NCI-H1105 (cell line): Measurements from ENCODE around the gene OGT.
"Not testable (repeated sequence)": the region's sequence is repeated elsewhere in the genome, so short reads cannot be mapped to it uniquely, and the experiment has no call there.

Experiments
- DNase-seq: peaks from one replicate; lab custom pipeline; 2025; lab: John Stamatoyannopoulos, UW

The OGT gene

DNA sequence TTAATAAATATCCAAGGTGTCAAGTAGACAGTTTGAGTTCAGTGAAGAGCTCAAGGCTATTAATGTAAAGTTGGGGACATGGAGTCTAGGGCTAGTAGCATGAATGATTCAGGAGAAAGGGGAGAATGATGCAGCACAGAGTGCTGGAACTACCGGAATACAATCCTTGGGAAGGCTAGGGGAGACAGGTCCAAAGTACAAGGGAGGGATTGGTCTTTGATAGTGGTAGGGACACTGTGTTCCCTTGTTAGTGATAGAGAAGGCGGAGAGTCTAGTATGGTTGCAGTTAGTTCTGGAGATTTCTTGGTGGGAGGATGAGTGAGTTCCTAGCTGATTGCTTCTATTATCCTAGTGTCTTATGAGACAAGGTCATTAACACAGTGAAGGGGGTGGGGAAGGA lies 54.0 kb downstream of the OGT start:
- DNase-seq = no peak

DNA sequence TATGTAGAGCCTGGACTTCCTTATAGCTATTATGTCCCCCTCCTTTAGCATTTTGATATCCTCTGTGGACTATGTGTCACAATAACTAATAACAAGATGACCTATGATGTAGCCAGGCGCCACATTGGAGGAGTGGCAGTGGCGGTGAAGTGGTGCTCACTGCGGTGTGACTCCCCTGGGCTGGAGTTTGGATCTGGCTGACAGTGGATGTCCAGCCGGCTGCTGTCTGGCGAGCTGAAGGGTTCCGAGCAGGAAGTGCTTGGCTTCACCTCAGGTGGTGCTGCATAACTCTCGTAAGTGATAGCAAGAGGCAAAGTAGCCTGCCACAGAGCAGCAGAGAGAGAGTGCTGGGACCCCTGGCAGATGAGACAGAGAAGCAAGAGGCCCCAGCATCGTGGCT lies 60.3 kb downstream of the OGT start:
- DNase-seq = not testable (repeated sequence)

- DNase-seq = no peak
Measured at GRCh38 chrX:71599965-71600364, 67.1 kb downstream of the OGT start.

DNA sequence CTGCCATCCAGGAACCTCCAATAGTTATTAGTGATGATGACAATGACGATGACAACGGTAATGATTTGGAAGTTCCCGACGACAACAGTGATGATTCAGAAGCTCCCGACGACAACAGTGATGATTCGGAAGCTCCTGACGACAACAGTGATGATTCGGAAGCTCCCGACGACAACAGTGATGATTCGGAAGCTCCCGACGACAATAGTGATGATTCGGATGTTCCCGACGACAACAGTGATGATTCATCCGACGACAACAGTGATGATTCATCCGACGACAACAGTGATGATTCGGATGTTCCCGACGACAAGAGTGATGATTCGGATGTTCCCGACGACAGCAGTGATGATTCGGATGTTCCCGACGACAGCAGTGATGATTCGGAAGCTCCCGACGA lies 70.7 kb downstream of the OGT start:
- DNase-seq = no peak

DNA sequence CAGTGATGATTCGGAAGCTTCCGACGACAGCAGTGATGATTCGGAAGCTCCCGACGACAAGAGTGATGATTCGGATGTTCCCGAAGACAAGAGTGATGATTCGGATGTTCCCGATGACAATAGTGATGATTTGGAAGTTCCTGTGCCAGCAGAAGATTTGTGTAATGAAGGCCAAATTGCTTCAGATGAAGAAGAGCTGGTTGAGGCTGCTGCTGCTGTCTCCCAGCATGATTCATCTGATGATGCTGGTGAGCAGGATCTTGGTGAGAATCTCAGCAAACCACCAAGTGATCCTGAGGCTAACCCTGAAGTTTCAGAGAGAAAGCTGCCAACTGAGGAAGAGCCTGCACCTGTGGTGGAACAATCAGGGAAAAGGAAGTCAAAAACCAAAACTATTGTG lies 71.2 kb downstream of the OGT start:
- no peak for DNase-seq

- DNase-seq = no peak
Measured at GRCh38 chrX:71604796-71605568, 72.1 kb downstream of the OGT start.

DNA sequence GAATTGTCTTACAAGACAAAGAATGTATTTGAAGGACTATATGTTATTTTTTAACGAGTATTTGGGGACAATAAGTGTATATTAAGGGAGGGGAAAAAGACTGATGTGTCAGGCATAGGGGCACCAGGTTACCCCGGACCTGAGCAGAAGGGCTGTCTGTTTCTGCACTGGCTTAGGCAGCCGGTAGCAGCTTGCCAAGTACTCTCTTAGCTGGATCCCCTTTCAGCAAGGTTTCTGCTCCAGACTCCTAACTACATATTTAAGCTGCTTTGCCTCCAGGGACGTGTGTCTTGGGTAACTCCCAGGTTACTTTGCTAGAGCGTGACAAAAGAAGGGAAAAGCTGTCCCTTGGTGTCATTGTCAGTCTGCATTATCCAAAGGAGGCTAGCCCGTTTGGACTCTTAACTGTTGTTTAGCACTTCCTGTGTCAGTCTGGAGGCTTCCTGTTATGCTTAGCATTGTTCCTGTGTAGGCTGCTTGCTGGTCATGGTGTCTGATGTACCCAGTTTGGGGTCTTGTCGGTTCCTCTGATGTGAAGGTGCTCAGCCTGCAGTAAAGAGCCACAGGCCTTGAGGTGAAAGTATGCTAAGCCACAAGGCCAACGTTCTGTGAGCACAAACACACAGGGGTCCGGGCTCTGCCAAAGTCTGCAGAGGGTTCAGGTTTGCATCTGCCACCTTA lies 73.8 kb downstream of the OGT start:
- DNase-seq = no peak

GRCh38 chrX:71607488-71607887 lies 74.6 kb downstream of the OGT start:
- DNase-seq = no peak

GRCh38 chrX:71609095-71609750 lies 76.3 kb downstream of the OGT start:
- no peak for DNase-seq

- DNase-seq = not testable (repeated sequence)
Measured at GRCh38 chrX:71611736-71612135, 78.8 kb downstream of the OGT start.

DNA sequence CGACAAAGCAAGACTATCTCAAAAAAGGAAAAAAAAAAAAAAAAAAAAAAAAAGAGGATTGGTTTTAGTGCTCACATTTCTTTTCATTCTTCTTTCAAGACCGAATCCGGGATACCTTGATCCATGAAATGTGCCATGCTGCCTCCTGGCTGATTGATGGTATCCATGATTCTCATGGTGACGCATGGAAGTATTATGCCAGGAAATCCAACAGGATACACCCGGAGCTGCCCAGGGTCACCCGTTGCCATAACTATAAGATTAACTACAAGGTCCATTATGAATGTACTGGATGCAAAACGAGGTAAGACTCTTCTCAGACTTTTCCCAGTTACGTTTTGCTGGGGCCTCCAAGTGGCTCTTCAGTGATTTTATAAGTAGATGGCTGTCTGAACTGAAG lies 79.4 kb downstream of the OGT start:
- DNase-seq = no peak

- no peak for DNase-seq
Measured at GRCh38 chrX:71615056-71615455, 82.2 kb downstream of the OGT start.

DNA sequence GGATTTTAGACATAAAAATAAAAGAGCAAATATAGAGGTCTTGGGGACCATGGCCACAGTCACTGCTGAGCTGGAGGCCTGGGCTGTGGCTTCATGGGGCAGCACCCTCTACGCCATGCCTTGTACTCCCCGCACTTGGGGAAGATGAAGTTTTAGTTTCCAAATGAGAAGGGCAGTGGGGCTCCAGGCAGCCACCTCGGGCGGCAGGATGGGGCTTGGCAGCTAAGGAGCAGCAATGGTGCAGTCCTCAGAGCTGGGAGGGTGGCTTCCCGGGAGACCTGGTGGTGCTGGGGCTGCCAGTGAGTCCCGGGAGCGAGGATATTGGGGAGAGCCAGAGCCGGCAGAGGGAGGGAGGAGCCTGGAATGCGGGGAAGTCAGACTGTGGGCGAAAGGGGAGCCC lies 83.0 kb downstream of the OGT start:
- DNase-seq = no peak

DNA sequence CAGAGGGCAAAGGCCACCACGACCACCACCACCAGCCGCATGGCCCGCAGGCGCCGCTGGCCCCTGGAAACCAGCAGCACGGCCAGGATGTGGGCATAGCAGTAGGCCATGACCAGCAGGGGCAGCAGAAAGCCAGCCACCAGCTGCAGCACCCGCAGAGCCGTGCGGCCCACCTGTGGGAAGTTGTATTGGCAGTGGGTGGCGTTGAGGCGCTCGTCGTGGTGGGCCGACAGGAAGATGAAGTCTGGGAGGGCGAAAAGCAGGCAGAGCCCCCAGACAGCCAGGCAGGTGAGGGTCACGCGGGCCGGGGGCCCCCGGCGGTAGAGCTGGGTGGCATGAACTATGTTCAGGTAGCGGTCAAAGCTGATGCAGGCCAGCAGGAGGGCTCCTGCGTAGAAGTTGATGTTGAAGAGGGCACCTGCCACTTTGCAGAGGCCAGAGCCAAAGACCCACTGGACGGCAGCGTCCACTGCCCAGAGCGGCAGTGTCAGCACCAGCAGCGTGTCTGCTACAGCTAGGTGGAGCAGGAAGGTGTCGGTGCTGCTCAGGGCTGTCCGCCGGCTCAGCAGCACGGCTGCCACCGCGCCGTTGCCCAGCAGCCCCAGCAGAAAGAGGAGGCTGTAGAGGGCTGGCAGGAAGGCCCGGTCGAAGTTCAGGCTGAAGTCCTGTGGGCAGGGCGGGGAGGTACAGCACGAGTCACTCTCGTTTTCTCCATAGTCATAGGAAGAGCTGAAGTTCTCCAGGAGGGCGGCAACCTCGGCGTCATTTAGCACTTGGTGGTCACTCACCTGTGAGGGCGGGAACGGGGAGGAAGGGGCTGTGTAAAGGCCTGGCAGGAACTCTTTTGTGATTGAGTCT lies 84.0 kb downstream of the OGT start:
- no peak for DNase-seq

- DNase-seq = no peak
Measured at GRCh38 chrX:71617742-71618141, 84.8 kb downstream of the OGT start.

DNA sequence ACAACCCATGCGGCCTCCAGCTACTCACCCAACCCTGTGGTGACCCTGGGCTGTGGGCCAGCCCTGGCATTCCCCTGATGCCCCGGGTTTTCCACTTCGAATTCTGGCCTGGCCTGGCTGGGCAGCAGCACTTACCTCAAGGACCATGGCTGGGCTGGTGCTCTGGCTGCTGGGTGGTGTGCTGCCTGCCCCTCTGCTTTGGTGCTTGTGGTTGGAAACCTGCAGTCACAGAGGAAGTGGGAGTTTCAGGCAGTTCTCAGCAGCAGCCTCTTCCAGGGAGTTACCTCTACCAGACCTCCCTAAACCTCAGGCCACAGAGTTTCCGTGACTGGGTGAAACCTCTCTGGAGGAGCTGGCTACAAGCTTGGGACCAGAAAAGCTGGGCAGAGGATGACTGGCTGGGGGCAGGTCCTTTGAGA lies 85.4 kb downstream of the OGT start, which contains the start of gene CXCR3:
Gene CXCR3 (minus strand): TSS at position 209 of the 419 bp plus-strand sequence. CDS start 62 bp downstream, at position 147.
- DNase-seq = no peak

GRCh38 chrX:71618787-71619186 lies 85.9 kb downstream of the OGT start:
- no peak for DNase-seq

- no peak for DNase-seq
Measured at GRCh38 chrX:71619193-71619592, 86.3 kb downstream of the OGT start.

DNA sequence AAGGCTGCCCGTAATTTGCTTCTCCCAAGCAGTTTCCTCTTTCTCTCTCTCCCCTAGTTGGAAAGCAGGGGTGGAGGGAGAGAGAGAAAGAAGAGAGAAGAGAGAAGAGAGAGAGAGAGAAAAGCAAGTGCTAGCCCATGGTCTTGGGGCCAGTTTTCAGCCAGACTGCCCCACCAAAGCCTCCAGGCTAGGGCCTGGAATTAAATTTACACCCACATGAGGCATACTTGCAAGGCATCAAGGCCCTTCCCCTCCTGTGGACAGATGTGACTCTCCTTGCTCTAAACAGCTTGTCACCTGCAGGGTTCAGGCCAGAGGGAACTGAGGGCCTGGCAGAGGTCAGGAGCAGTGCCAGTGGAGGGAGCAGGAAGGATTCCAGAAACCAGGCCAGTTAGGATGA lies 87.1 kb downstream of the OGT start:
- no peak for DNase-seq

GRCh38 chrX:71621603-71622002 lies 88.7 kb downstream of the OGT start:
- no peak for DNase-seq

GRCh38 chrX:71622032-71622575 lies 89.2 kb downstream of the OGT start:
- DNase-seq = no peak
